ENCODE results near the gene C1orf21.

C1orf21 gene

GRCh38 chr1:184365699-184366098 is 21.1 kb upstream of the C1orf21 start:
- Histone ChIP-seq H3K36me3 (ENCODE audit: control insufficient read depth, insufficient read depth, low read length) (no peaks in the 10 kb centered on the region), H3K27ac (ENCODE audit: low read depth, low read length) (no peak overlapping the region), H3K4me1 (ENCODE audit: control insufficient read depth, insufficient read depth, low read length) (no peaks in the 10 kb centered on the region), H3K27me3 (ENCODE audit: control insufficient read depth, insufficient read depth, low read length) (no peaks in the 10 kb centered on the region), H3K9me3 (ENCODE audit: control insufficient read depth, insufficient read depth, low read depth, low read length) (no peaks in the 10 kb centered on the region), H3K4me3 (ENCODE audit: low read depth, low read length) (no peak overlapping the region), H3K9ac (ENCODE audit: low read length) (no peak overlapping the region)

GRCh38 chr1:184366997-184367396 is 19.8 kb upstream of the C1orf21 start:
- H3K36me3 ChIP-seq (ENCODE audit: control insufficient read depth, insufficient read depth, low read length), result no peaks in the 10 kb centered on the region
- H3K9ac ChIP-seq (ENCODE audit: low read length), result no peak overlapping the region

GRCh38 chr1:184367427-184368038 is 19.3 kb upstream of the C1orf21 start:
- H3K4me1 ChIP-seq (ENCODE audit: control insufficient read depth, insufficient read depth, low read length), result no peaks in the 10 kb centered on the region
- H3K9me3 ChIP-seq (ENCODE audit: control insufficient read depth, insufficient read depth, low read depth, low read length), result no peaks in the 10 kb centered on the region
- H3K27ac ChIP-seq (ENCODE audit: low read depth, low read length), result no peak overlapping the region
- no peak overlapping the region for H3K9ac ChIP-seq (ENCODE audit: low read length)
- no peak overlapping the region for H3K4me3 ChIP-seq (ENCODE audit: low read depth, low read length)
- H3K36me3 ChIP-seq (ENCODE audit: control insufficient read depth, insufficient read depth, low read length), result no peaks in the 10 kb centered on the region
- no peaks in the 10 kb centered on the region for H3K27me3 ChIP-seq (ENCODE audit: control insufficient read depth, insufficient read depth, low read length)

More at GRCh38 chr1:184366997-184367396, 19.8 kb upstream of the C1orf21 start:
- no peak overlapping the region for H3K27ac ChIP-seq (ENCODE audit: low read depth, low read length)
- no peaks in the 10 kb centered on the region for H3K27me3 ChIP-seq (ENCODE audit: control insufficient read depth, insufficient read depth, low read length)
- H3K4me1 ChIP-seq (ENCODE audit: control insufficient read depth, insufficient read depth, low read length), result no peaks in the 10 kb centered on the region
- H3K4me3 ChIP-seq (ENCODE audit: low read depth, low read length), result no peak overlapping the region
- H3K9me3 ChIP-seq (ENCODE audit: control insufficient read depth, insufficient read depth, low read depth, low read length), result no peaks in the 10 kb centered on the region

- no peaks in the 10 kb centered on the region for H3K27me3 ChIP-seq (ENCODE audit: control insufficient read depth, insufficient read depth, low read length)
- no peaks in the 10 kb centered on the region for H3K9me3 ChIP-seq (ENCODE audit: control insufficient read depth, insufficient read depth, low read depth, low read length)
- no peak overlapping the region for H3K9ac ChIP-seq (ENCODE audit: low read length)
- H3K36me3 ChIP-seq (ENCODE audit: control insufficient read depth, insufficient read depth, low read length), result no peaks in the 10 kb centered on the region
- no peaks in the 10 kb centered on the region for H3K4me1 ChIP-seq (ENCODE audit: control insufficient read depth, insufficient read depth, low read length)
- H3K4me3 ChIP-seq (ENCODE audit: low read depth, low read length), result no peak overlapping the region
- H3K27ac ChIP-seq (ENCODE audit: low read depth, low read length), result no peak overlapping the region
These were observed 18.5 kb upstream of the C1orf21 start for GRCh38 chr1:184368354-184368753.

- H3K27me3 ChIP-seq (ENCODE audit: control insufficient read depth, insufficient read depth, low read length), result no peaks in the 10 kb centered on the region
- no peaks in the 10 kb centered on the region for H3K36me3 ChIP-seq (ENCODE audit: control insufficient read depth, insufficient read depth, low read length)
- H3K4me1 ChIP-seq (ENCODE audit: control insufficient read depth, insufficient read depth, low read length), result no peaks in the 10 kb centered on the region
- H3K4me3 ChIP-seq (ENCODE audit: low read depth, low read length), result no peak overlapping the region
- no peak overlapping the region for H3K27ac ChIP-seq (ENCODE audit: low read depth, low read length)
- H3K9me3 ChIP-seq (ENCODE audit: control insufficient read depth, insufficient read depth, low read depth, low read length), result no peaks in the 10 kb centered on the region
- H3K9ac ChIP-seq (ENCODE audit: low read length), result no peak overlapping the region
These were observed 16.0 kb upstream of the C1orf21 start for GRCh38 chr1:184370850-184371249.

GRCh38 chr1:184373155-184373554 is 13.7 kb upstream of the C1orf21 start:
- no peak overlapping the region for H3K9ac ChIP-seq (ENCODE audit: low read length)
- no peaks in the 10 kb centered on the region for H3K36me3 ChIP-seq (ENCODE audit: control insufficient read depth, insufficient read depth, low read length)
- peaks cover under 1% of the 10 kb centered on the region; the same call in 1 of the 2 replicates for H3K27me3 ChIP-seq (ENCODE audit: control insufficient read depth, insufficient read depth, low read length)
- H3K4me1 ChIP-seq (ENCODE audit: control insufficient read depth, insufficient read depth, low read length), result peaks cover 4% of the 10 kb centered on the region; the same call in 1 of the 2 replicates
- H3K9me3 ChIP-seq (ENCODE audit: control insufficient read depth, insufficient read depth, low read depth, low read length), result no peaks in the 10 kb centered on the region
- H3K4me3 ChIP-seq (ENCODE audit: low read depth, low read length), result no peak overlapping the region
- H3K27ac ChIP-seq (ENCODE audit: low read depth, low read length), result no peak overlapping the region

- H3K27me3 ChIP-seq (ENCODE audit: control insufficient read depth, insufficient read depth, low read length), result peaks cover 12% of the 10 kb centered on the region; the same call in 1 of the 2 replicates
- H3K27ac ChIP-seq (ENCODE audit: low read depth, low read length), result no peak overlapping the region
- no peak overlapping the region for H3K4me3 ChIP-seq (ENCODE audit: low read depth, low read length)
- H3K4me1 ChIP-seq (ENCODE audit: control insufficient read depth, insufficient read depth, low read length), result peaks cover 4% of the 10 kb centered on the region; the same call in 1 of the 2 replicates
- no peak overlapping the region for H3K9ac ChIP-seq (ENCODE audit: low read length)
- H3K36me3 ChIP-seq (ENCODE audit: control insufficient read depth, insufficient read depth, low read length), result no peaks in the 10 kb centered on the region
- H3K9me3 ChIP-seq (ENCODE audit: control insufficient read depth, insufficient read depth, low read depth, low read length), result no peaks in the 10 kb centered on the region
These were observed 10.5 kb upstream of the C1orf21 start for GRCh38 chr1:184376369-184376768.

GRCh38 chr1:184379111-184379752 is 7.6 kb upstream of the C1orf21 start:
- Histone ChIP-seq H3K36me3 (ENCODE audit: control insufficient read depth, insufficient read depth, low read length) (no peaks in the 10 kb centered on the region), H3K27ac (ENCODE audit: low read depth, low read length) (no peak overlapping the region), H3K9me3 (ENCODE audit: control insufficient read depth, insufficient read depth, low read depth, low read length) (no peaks in the 10 kb centered on the region), H3K4me1 (ENCODE audit: control insufficient read depth, insufficient read depth, low read length) (peaks cover 22% of the 10 kb centered on the region), H3K4me3 (ENCODE audit: low read depth, low read length) (no peak overlapping the region), H3K27me3 (ENCODE audit: control insufficient read depth, insufficient read depth, low read length) (peaks cover 31% of the 10 kb centered on the region; the same call in 1 of the 2 replicates), H3K9ac (ENCODE audit: low read length) (no peak overlapping the region)

GRCh38 chr1:184380468-184380867 is 6.4 kb upstream of the C1orf21 start:
- Histone ChIP-seq H3K4me3 (ENCODE audit: low read depth, low read length) (no peak overlapping the region), H3K4me1 (ENCODE audit: control insufficient read depth, insufficient read depth, low read length) (peaks cover 31% of the 10 kb centered on the region), H3K27ac (ENCODE audit: low read depth, low read length) (no peak overlapping the region), H3K9me3 (ENCODE audit: control insufficient read depth, insufficient read depth, low read depth, low read length) (no peaks in the 10 kb centered on the region), H3K9ac (ENCODE audit: low read length) (no peak overlapping the region), H3K36me3 (ENCODE audit: control insufficient read depth, insufficient read depth, low read length) (no peaks in the 10 kb centered on the region), H3K27me3 (ENCODE audit: control insufficient read depth, insufficient read depth, low read length) (peaks cover 43% of the 10 kb centered on the region)

GRCh38 chr1:184383772-184384323 is 3.0 kb upstream of the C1orf21 start:
- Histone ChIP-seq H3K4me3 (ENCODE audit: low read depth, low read length) (no peak overlapping the region), H3K36me3 (ENCODE audit: control insufficient read depth, insufficient read depth, low read length) (no peaks in the 10 kb centered on the region), H3K9ac (ENCODE audit: low read length) (no peak overlapping the region), H3K9me3 (ENCODE audit: control insufficient read depth, insufficient read depth, low read depth, low read length) (no peaks in the 10 kb centered on the region), H3K27me3 (ENCODE audit: control insufficient read depth, insufficient read depth, low read length) (peaks cover 58% of the 10 kb centered on the region), H3K27ac (ENCODE audit: low read depth, low read length) (no peak overlapping the region), H3K4me1 (ENCODE audit: control insufficient read depth, insufficient read depth, low read length) (peaks cover 40% of the 10 kb centered on the region)

- Histone ChIP-seq H3K9me3 (ENCODE audit: control insufficient read depth, insufficient read depth, low read depth, low read length) (no peaks in the 10 kb centered on the region), H3K27me3 (ENCODE audit: control insufficient read depth, insufficient read depth, low read length) (peaks cover 59% of the 10 kb centered on the region), H3K4me3 (ENCODE audit: low read depth, low read length) (peak overlapping the region; percentile 87), H3K27ac (ENCODE audit: low read depth, low read length) (no peak overlapping the region), H3K4me1 (ENCODE audit: control insufficient read depth, insufficient read depth, low read length) (peaks cover 42% of the 10 kb centered on the region), H3K36me3 (ENCODE audit: control insufficient read depth, insufficient read depth, low read length) (no peaks in the 10 kb centered on the region), H3K9ac (ENCODE audit: low read length) (peak overlapping the region; percentile 73)
These were observed 941 bp upstream of the C1orf21 start for GRCh38 chr1:184385865-184386311.
